NAMALWA (cell line): ENCODE results near the gene KIRREL3.

Source experiments
- DNase-seq: peaks from one replicate; pipeline ENCODE4 v3.0.0-alpha.2; 2015; ENCODE audit warnings: low spot score

The KIRREL3 gene

GRCh38 chr11:126528075-126528474, 472.5 kb downstream of the KIRREL3 start:
- DNase-seq: no peak

GRCh38 chr11:126527651-126528050, 472.9 kb downstream of the KIRREL3 start:
- no peak for DNase-seq

- no peak for DNase-seq
Measured at GRCh38 chr11:126526471-126526870, 474.1 kb downstream of the KIRREL3 start.

GRCh38 chr11:126525702-126526101, 474.9 kb downstream of the KIRREL3 start:
- no peak for DNase-seq

GRCh38 chr11:126525216-126525615, 475.4 kb downstream of the KIRREL3 start:
- no peak for DNase-seq

GRCh38 chr11:126523441-126524205, 476.9 kb downstream of the KIRREL3 start:
- no peak for DNase-seq

- DNase-seq: no peak
Measured at GRCh38 chr11:126522606-126523005, 478.0 kb downstream of the KIRREL3 start.

- DNase-seq: no peak
Measured at GRCh38 chr11:126522152-126522551, 478.4 kb downstream of the KIRREL3 start.

GRCh38 chr11:126521196-126521595, 479.4 kb downstream of the KIRREL3 start:
- DNase-seq: no peak

GRCh38 chr11:126519764-126520734, 480.5 kb downstream of the KIRREL3 start:
- DNase-seq: no peak

GRCh38 chr11:126518972-126519690, 481.4 kb downstream of the KIRREL3 start:
- DNase-seq: no peak

- no peak for DNase-seq
Measured at GRCh38 chr11:126518071-126518971, 482.2 kb downstream of the KIRREL3 start.

GRCh38 chr11:126515501-126515900, 485.1 kb downstream of the KIRREL3 start:
- DNase-seq: no peak

- DNase-seq: no peak
Measured at GRCh38 chr11:126514061-126514693, 486.4 kb downstream of the KIRREL3 start.

GRCh38 chr11:126512741-126513715, 487.5 kb downstream of the KIRREL3 start:
- DNase-seq: no peak

GRCh38 chr11:126512251-126512650, 488.3 kb downstream of the KIRREL3 start:
- DNase-seq: no peak

- no peak for DNase-seq
Measured at GRCh38 chr11:126511475-126512115, 489.0 kb downstream of the KIRREL3 start.

GRCh38 chr11:126510621-126511370, 489.8 kb downstream of the KIRREL3 start:
- DNase-seq: no peak
